Activated naive CD8-positive, alpha-beta T cell treated with anti-CD3 and anti-CD28 coated beads, Interleukin-2, amount 10 ng/mL, durations not matched to agents 7 days and 5 days (primary cell): ENCODE measurements around the gene PSMD8. TPM values are rescaled to one million over a fixed set of nuclear protein-coding genes. Genes with fewer than 3 reads are reported as not detected.
"Not testable (repeated sequence)": the region's sequence is repeated elsewhere in the genome, so short reads cannot be mapped to it uniquely, and the experiment has no call there.

Experiments used
- ATAC-seq: fragments of 150-1000 bp; cut with Tn5 transposase; one replicate; pipeline ENCODE4 v1.10.0; 2021; ENCODE audit warnings: low read depth, moderate library complexity
- POLR2A ChIA-PET: fragments of 350-600 bp; sonication (Branson Sonifier 250); formaldehyde crosslinking; loops from one replicate; lab custom pipeline; 2021; ENCODE audit warnings: antibody characterized with exemption; lab: Charles Lee
- DNase-seq: peaks from one replicate; pipeline ENCODE4 v3.0.0; 2021
- H3K27ac Mint-ChIP-seq: one replicate; pipeline ENCODE4 v1.8.0; 2022; ENCODE audit warnings: mild to moderate bottlenecking, mixed read lengths
- H3K27me3 Mint-ChIP-seq: one replicate; pipeline ENCODE4 v1.8.0; 2022; ENCODE audit warnings: mild to moderate bottlenecking, moderate library complexity, mixed read lengths
- H3K36me3 Mint-ChIP-seq: one replicate; pipeline ENCODE4 v1.8.0; 2021; ENCODE audit warnings: mild to moderate bottlenecking, mixed read lengths
- H3K4me1 Mint-ChIP-seq: one replicate; pipeline ENCODE4 v1.8.0; 2021; ENCODE audit warnings: mixed read lengths
- H3K4me3 Mint-ChIP-seq: one replicate; pipeline ENCODE4 v1.8.0; 2022; ENCODE audit warnings: mild to moderate bottlenecking, moderate library complexity, mixed read lengths
- H3K9me3 Mint-ChIP-seq: one replicate; pipeline ENCODE4 v1.8.0; 2021; ENCODE audit warnings: mixed read lengths
- total RNA-seq, 2 experiments: library from RNA; stranded (reverse); gene quantifications; one replicate each; pipeline ENCODE4 v1.2.3, GENCODE V29; 2021

PSMD8 gene
- total RNA-seq, 2 experiments from 2014 or later: 127 to 131 TPM

GRCh38 chr19:38427035-38427677 is 52.8 kb downstream of the PSMD8 start:
- H3K4me1 Mint-ChIP-seq, DNase-seq, ATAC-seq, H3K9me3 Mint-ChIP-seq, H3K27ac Mint-ChIP-seq, H3K4me3 Mint-ChIP-seq, H3K36me3 Mint-ChIP-seq: not testable (repeated sequence)
- H3K27me3 Mint-ChIP-seq: peaks cover 19% of the 10 kb centered on the region
- POLR2A ChIA-PET: interaction anchor here (0.7 kb wide), 1 partner anchor 1822 kb away, joined by 4 read pairs; the partner anchor contains the start of gene ZNF382

- Mint-ChIP-seq H3K4me3 (no peak overlapping the region), H3K4me1 (peaks cover 9% of the 10 kb centered on the region), H3K9me3 (no peaks in the 10 kb centered on the region), H3K27me3 (peaks cover 28% of the 10 kb centered on the region), H3K36me3 (no peaks in the 10 kb centered on the region), H3K27ac (no peak overlapping the region)
- DNase-seq (no peak), ATAC-seq (no peak)
- POLR2A ChIA-PET: no interaction called here
These were observed 54.9 kb downstream of the PSMD8 start for GRCh38 chr19:38429055-38429810.

GRCh38 chr19:38429811-38430156 is 55.4 kb downstream of the PSMD8 start:
- no peak overlapping the region for H3K27ac Mint-ChIP-seq
- ATAC-seq (no peak), DNase-seq (no peak)
- POLR2A ChIA-PET: no interaction called here
- H3K36me3 Mint-ChIP-seq: no peaks in the 10 kb centered on the region
- H3K4me1 Mint-ChIP-seq: peaks cover 11% of the 10 kb centered on the region
- no peak overlapping the region for H3K4me3 Mint-ChIP-seq
- H3K9me3 Mint-ChIP-seq: no peaks in the 10 kb centered on the region
- H3K27me3 Mint-ChIP-seq: peaks cover 31% of the 10 kb centered on the region

- Mint-ChIP-seq H3K9me3 (no peaks in the 10 kb centered on the region), H3K4me3 (no peak overlapping the region), H3K27ac (no peak overlapping the region), H3K4me1 (peaks cover 8% of the 10 kb centered on the region), H3K27me3 (peaks cover 33% of the 10 kb centered on the region), H3K36me3 (no peaks in the 10 kb centered on the region)
- no peak for DNase-seq
- POLR2A ChIA-PET: no interaction called here
- ATAC-seq: no peak
These were observed 56.6 kb downstream of the PSMD8 start for GRCh38 chr19:38430931-38431330.

GRCh38 chr19:38433268-38433733 is 58.9 kb downstream of the PSMD8 start, which contains the start of gene RYR1:
Gene RYR1 (plus strand): TSS chr19:38433691. CDS start chr19:38433830, 139 bp downstream.
- POLR2A ChIA-PET: no interaction called here
- H3K4me1 Mint-ChIP-seq: peaks cover 6% of the 10 kb centered on the region
- H3K27ac Mint-ChIP-seq: no peak within 1 kb of the TSS

More at GRCh38 chr19:38433268-38433733, 58.9 kb downstream of the PSMD8 start, which contains the start of gene RYR1:
- Mint-ChIP-seq H3K4me3 (no peak within 1 kb of the TSS), H3K9me3 (no peaks in the 10 kb centered on the region), H3K36me3 (no peaks in the 10 kb centered on the region), H3K27me3 (peaks cover 28% of the 10 kb centered on the region)
- DNase-seq (peak; percentile 47), ATAC-seq (peak; percentile 79)

Other genes with a start within 250 kb of the PSMD8 start
- under 1 TPM; 0.14 to 0.31 TPM for gene DPF1, start 150.3 kb upstream of the PSMD8 start, total RNA-seq
- gene PPP1R14A, start 118.2 kb upstream of the PSMD8 start, total RNA-seq: not detected
- gene SPINT2, start 110.0 kb upstream of the PSMD8 start, total RNA-seq: 10 to 100 TPM; 50.3 to 60.9 TPM
- not detected for gene C19orf33, start 70.3 kb upstream of the PSMD8 start, total RNA-seq
- gene YIF1B, start 58.6 kb upstream of the PSMD8 start, total RNA-seq: 10 to 100 TPM; 59.9 to 65.5 TPM
- 10 to 100 TPM; 12.9 to 13.3 TPM for gene KCNK6, start 54.7 kb upstream of the PSMD8 start, total RNA-seq
- gene CATSPERG, start 38.7 kb upstream of the PSMD8 start, total RNA-seq: 10 to 100 TPM; 11.9 to 12.4 TPM
- gene GGN, start 13.5 kb downstream of the PSMD8 start, total RNA-seq: not detected
- gene SPRED3, start 14.1 kb downstream of the PSMD8 start, total RNA-seq: 1 to 10 TPM; 1.8 to 2.6 TPM
- gene FAM98C, start 28.5 kb downstream of the PSMD8 start, total RNA-seq: 10 to 100 TPM; 32.5 to 37.7 TPM
- under 1 TPM; 0.31 to 0.80 TPM for gene RASGRP4, start 51.6 kb downstream of the PSMD8 start, total RNA-seq
- gene RYR1, start 59.1 kb downstream of the PSMD8 start, total RNA-seq: 1 to 10 TPM; 2.9 to 3.5 TPM
- 100 to 1,000 TPM; 299 to 313 TPM for gene MAP4K1, start 243.4 kb downstream of the PSMD8 start, total RNA-seq
- 100 to 1,000 TPM; 307 to 308 TPM for gene EIF3K, start 244.6 kb downstream of the PSMD8 start, total RNA-seq